DMS53 (cell line): ENCODE results near the gene CRYGN.

ENCODE experiments used
- DNase-seq: peaks from one replicate; lab custom pipeline; 2025; lab: John Stamatoyannopoulos, UW

The CRYGN gene

DNA sequence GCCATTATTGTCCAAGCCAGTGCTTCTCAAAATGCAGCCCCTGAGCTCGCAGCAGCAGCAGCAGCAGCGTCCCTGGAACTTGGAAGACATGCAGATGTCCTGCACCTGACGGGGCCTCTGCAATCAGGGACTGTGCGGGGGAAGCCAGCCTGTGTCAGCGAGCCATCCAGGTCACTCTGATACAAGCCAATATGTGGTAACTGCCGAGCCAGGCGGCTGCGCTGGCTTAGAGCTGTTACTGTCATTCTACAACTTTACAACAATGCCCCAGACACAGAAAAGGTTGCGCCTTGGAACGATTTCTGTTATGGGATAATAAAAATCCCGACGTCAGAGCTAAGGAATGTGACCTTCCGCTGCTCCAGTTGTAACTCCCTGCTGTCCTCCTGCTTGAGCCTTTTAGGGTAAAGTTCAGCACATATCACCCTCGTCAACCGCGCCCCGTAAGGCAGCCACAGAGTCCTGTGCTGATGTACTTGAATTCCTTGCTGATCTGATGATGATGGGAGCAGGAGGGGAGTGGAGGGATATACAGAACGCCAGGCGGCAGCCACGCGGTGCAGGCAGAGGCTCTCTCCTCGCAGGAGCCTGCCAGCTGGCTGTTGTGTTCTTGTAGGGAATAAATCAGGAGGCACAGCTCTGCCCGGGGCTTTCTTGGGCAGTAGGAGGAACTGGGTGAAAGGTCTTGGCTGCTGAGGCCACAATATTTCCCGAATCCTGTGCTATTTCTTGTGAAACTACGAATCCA is 20.0 kb upstream of the CRYGN start:
- DNase-seq: peak; percentile 76

- no peak for DNase-seq
Observed at GRCh38 chr7:151457534-151457933, 17.6 kb upstream of the CRYGN start.

DNA sequence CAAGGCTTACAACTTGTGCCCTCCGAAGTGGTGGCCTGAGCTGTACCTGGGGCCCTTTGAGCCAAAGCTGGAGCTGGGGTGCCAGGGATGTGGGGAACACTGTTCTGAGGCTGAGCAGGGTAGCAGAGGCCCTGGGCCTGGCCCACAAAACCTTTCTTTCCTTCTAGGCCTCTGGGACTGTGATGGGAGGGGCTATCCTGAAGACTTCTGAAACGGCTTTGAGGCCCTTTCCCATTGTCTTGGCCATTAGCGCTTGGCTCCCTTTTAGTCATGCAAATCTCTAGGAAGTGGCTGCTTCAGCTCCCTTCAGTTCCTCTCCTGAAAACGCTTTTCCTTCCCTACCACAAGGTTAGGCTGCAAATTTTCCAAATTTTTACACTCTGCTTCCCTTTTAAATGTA is 16.8 kb upstream of the CRYGN start:
- no peak for DNase-seq

DNA sequence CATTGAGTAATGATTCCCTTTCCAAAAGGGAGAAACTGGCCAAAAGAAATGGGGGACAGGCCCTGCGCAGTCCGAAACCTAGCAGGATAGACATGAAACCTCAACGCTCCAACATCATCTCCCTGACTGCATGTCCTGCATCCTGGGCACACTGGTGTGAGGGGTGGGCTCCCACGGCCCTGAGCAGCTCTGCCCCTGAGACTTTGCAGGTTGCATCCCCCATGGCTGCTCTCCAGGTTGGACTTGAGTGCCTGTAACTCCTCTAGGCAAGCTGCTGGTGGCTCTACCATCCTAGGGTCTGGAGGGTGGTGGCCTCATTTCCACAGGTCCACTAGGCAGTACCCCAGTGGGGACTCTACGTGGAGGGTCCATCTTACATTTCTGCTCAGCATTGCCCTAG is 16.3 kb upstream of the CRYGN start:
- no peak for DNase-seq

- DNase-seq: no peak
Observed at GRCh38 chr7:151455690-151456089, 15.7 kb upstream of the CRYGN start.

- DNase-seq: no peak
Observed at GRCh38 chr7:151454932-151455530, 15.1 kb upstream of the CRYGN start.

- DNase-seq: no peak
Observed at GRCh38 chr7:151454305-151454704, 14.4 kb upstream of the CRYGN start.

GRCh38 chr7:151453326-151453791 is 13.4 kb upstream of the CRYGN start:
- DNase-seq: no peak

DNA sequence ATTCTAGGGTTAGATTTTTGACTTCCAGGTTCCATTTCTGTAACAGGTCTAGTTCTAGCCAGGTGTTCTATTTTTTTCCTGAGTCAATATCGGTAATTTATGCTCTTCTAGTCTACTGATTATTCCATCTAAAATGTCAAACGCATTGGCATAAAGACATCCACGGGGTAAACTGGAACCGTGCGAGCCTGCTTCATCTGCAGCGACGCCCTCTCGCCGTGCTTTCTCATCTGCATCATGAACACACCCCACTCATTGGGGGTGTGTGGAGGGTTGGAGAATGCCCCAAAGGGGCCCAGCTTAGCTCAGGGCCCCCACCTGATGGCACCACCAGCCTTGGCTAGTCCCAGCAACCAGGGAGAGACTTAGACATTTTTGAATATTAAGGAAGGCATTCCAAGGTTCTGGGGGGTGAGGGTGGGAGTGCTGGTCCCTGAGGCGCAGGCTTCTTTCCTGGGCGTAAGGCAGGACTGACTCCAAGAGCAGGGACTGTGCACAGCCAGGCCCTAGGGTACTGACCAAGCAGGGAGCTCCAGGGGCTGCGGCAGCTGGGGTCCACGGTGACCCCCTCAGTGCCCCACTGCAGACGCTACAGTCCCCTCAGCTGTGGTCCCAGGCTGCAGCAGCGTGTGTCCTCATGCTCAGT is 12.9 kb upstream of the CRYGN start:
- no peak for DNase-seq

- peak; percentile 21 for DNase-seq
Observed at GRCh38 chr7:151451626-151452571, 12.0 kb upstream of the CRYGN start.

- DNase-seq: no peak
Observed at GRCh38 chr7:151451156-151451555, 11.2 kb upstream of the CRYGN start.

- no peak for DNase-seq
Observed at GRCh38 chr7:151449990-151450389, 10.0 kb upstream of the CRYGN start.

DNA sequence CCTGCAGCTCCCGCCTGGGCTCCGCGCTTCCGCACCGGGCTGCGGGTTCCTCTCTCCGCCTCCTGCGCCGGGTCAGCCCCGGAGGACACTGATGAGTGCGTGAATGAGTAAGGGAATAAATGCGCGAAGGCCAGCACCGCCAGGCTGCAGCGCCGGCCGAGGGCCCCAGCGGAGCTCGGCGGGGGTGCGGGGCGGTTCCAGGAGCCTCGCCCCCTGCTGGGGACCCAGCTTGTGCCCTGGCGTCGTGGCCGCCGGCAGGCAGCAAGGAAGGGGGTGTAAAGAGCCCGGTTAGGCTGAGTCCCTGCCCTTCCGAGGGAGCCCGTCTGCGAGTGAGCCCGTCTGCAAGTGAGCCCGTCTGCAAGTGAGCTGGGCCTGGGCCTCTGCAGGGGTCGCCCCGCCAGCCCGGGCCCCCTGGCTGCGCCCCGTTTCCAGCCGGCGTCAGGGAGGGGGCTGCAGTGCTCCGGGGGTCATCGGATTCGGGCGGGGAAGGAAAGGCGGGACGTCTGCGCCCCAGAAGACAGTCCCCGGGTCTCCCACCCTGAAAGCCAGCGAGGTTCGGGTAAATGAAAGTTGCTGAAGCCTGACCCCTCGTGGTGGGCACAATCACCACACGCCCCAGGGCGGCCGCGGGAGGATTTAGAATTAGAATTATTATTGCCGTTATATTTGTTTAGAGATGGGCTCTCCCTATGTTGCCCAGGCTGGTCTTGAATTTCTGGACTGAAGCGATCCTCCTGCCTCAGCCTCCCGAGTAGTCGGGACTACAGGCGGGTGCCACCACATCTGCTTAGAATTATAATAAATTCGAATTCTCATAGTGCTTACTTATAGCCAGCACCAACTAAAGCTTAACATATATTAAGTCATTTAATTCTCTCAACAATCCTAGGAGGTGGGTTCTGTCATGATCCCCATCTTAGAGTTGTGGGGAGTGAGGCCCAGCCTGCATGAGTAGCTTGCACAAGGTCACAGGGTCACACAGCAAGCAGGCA is 8.6 kb upstream of the CRYGN start:
- peak; percentile 81 for DNase-seq

- no peak for DNase-seq
Observed at GRCh38 chr7:151447901-151448260, 7.9 kb upstream of the CRYGN start.

GRCh38 chr7:151447312-151447711 is 7.4 kb upstream of the CRYGN start:
- no peak for DNase-seq

GRCh38 chr7:151446412-151446811 is 6.5 kb upstream of the CRYGN start:
- DNase-seq: no peak

- no peak for DNase-seq
Observed at GRCh38 chr7:151444632-151445031, 4.7 kb upstream of the CRYGN start.

DNA sequence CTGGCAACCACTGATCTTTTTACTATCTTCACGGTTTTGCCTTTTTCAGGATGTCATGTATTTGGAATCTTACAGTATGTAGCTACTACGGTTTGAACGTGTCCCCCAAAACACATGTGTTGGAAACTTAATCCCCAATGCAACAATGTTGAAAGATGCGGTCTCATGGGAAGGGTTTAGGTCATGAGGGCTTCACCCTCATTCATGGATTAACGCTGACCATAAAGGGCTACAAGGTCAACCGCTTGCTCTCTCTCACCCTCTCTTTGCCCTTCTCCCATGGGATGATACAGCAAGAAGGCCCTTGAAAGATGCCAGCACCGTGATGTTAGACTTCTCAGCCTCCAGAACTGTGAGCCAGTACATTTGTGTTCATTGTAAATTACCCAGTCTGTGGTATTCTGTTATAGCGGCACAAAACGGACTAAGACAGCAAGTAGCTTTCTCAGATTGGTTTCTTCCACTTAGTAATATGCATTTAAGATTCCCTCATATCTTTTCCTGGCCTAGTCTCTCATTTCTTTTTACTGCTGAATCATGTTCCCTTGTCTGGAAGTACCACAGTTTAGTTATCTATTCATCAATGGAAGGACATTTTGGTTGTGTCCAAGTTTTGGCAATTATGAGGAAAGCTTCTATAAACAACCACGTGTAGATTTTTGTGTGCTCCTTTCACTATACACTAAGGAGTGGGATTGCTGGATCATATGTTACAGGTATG is 3.0 kb upstream of the CRYGN start:
- no peak for DNase-seq

DNA sequence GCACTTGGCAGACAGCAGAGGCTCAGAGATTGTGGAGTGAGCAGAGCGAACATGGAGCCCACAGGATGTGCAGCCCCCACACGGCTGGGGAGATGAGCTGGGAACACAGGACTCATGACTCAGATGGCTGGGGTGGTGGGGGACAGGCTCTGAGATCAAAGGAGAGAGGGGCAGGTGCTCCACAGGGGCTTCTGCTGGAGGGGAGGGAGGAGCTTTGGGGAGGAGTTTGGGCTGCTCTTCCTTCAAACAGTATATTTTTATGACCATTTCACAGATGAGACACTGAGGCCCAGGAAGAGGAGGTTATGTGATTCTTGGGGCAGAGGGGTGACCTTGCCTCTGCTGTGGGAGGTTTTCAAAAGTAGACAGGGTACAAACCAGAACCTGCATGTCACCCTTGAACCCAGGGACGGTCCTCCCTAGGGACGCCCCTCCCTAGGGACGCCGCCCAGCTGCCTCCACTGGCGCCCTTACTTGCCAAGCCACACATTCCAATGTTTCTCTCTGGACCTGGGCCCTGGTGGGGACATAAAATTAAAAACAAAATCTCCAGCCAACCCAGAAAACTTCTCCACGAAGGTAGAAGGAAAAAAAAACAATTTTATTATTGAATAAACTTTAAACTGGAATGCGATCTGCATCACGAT is 981 bp upstream of the CRYGN start:
- DNase-seq: no peak
